Stimulated activated naive B cell treated with anti-CD40 and anti-IgM and Interleukin-4, amounts not matched to agents 10 μg/mL and 1 μg/mL and 100 μg/mL, for 72 hours (primary cell): ENCODE results near the gene KEAP1.
"Not testable (repeated sequence)": the region's sequence is repeated elsewhere in the genome, so short reads cannot be mapped to it uniquely, and the experiment has no call there.

Source experiments
- ATAC-seq, 2 donors: fragments of 150-1000 bp; cut with Tn5 transposase; replicated peaks; 2 replicates each; pipeline ENCODE4 v1.10.0; 2021; ENCODE audit warnings: moderate library complexity in 1 of 2
- DNase-seq: peaks from one replicate; pipeline ENCODE4 v3.0.0; 2021
- H3K27ac Mint-ChIP-seq: one replicate; pipeline ENCODE4 v1.8.0; 2022; ENCODE audit warnings: mild to moderate bottlenecking, mixed read lengths
- H3K27me3 Mint-ChIP-seq, 2 donors: one replicate each; pipeline ENCODE4 v1.8.0; 2022; ENCODE audit warnings: mixed read lengths in 2 of 2
- H3K36me3 Mint-ChIP-seq, 2 donors: one replicate each; pipeline ENCODE4 v1.8.0; 2022; ENCODE audit warnings: mixed read lengths in 2 of 2, mild to moderate bottlenecking in 1 of 2
- H3K4me1 Mint-ChIP-seq, 2 donors: one replicate each; pipeline ENCODE4 v1.8.0; 2022; ENCODE audit warnings: mixed read lengths in 2 of 2, mild to moderate bottlenecking in 1 of 2
- H3K4me3 Mint-ChIP-seq, 2 donors: one replicate each; pipeline ENCODE4 v1.8.0; 2022; ENCODE audit warnings: mild to moderate bottlenecking in 2 of 2, mixed read lengths in 2 of 2, moderate library complexity in 1 of 2
- H3K9me3 Mint-ChIP-seq, 2 donors: one replicate each; pipeline ENCODE4 v1.8.0; 2022; ENCODE audit warnings: mixed read lengths in 2 of 2, mild to moderate bottlenecking in 1 of 2

The KEAP1 gene

GRCh38 chr19:10503002-10503789 is at the start of gene KEAP1:
TSS of gene KEAP1 (minus strand) at chr19:10503356. CDS start at chr19:10500033, 3,323 bp downstream.
- ATAC-seq: peak; percentile 31 to 43
- Mint-ChIP-seq H3K36me3 (peaks cover 20 to 26% of the 10 kb centered on the region in 2 donors), H3K9me3 (no peaks in the 10 kb centered on the region), H3K4me3 (peak within 1 kb of the TSS; percentile 86 to 89), H3K27ac (peak within 1 kb of the TSS; percentile 97), H3K27me3 (no peaks in the 10 kb centered on the region), H3K4me1 (peaks cover 17 to 42% of the 10 kb centered on the region in 2 donors)
- peak; percentile 46 for DNase-seq

- Mint-ChIP-seq H3K4me3 (peak overlapping the region in 1 of 2 donors; percentile 15), H3K9me3 (no peaks in the 10 kb centered on the region), H3K27ac (peak overlapping the region; percentile 96), H3K4me1 (peaks cover 27 to 54% of the 10 kb centered on the region in 2 donors), H3K27me3 (no peaks in the 10 kb centered on the region), H3K36me3 (peaks cover 42 to 68% of the 10 kb centered on the region in 2 donors)
- ATAC-seq (peak in 1 of 2 donors; percentile 17), DNase-seq (no peak)
Observed at GRCh38 chr19:10552510-10553053, 49.4 kb upstream of the KEAP1 start.

- H3K36me3 Mint-ChIP-seq: peaks cover 42 to 72% of the 10 kb centered on the region in 2 donors
- no peak overlapping the region for H3K4me3 Mint-ChIP-seq
- H3K9me3 Mint-ChIP-seq: no peaks in the 10 kb centered on the region
- peaks cover 27 to 54% of the 10 kb centered on the region in 2 donors for H3K4me1 Mint-ChIP-seq
- H3K27me3 Mint-ChIP-seq: no peaks in the 10 kb centered on the region
- H3K27ac Mint-ChIP-seq: no peak overlapping the region
- DNase-seq (no peak), ATAC-seq (no peak)
Observed at GRCh38 chr19:10551698-10552301, 48.6 kb upstream of the KEAP1 start.

GRCh38 chr19:10551006-10551405 is 47.9 kb upstream of the KEAP1 start:
- H3K4me3 Mint-ChIP-seq, H3K9me3 Mint-ChIP-seq, H3K27ac Mint-ChIP-seq, H3K27me3 Mint-ChIP-seq, ATAC-seq, DNase-seq: not testable (repeated sequence)
- H3K4me1 Mint-ChIP-seq: peaks cover 26 to 53% of the 10 kb centered on the region in 2 donors
- H3K36me3 Mint-ChIP-seq: peaks cover 42 to 70% of the 10 kb centered on the region in 2 donors

GRCh38 chr19:10550336-10550735 is 47.2 kb upstream of the KEAP1 start:
- Mint-ChIP-seq H3K36me3 (peaks cover 42 to 66% of the 10 kb centered on the region in 2 donors), H3K9me3 (no peaks in the 10 kb centered on the region), H3K27ac (peak overlapping the region; percentile 33), H3K4me3 (no peak overlapping the region), H3K27me3 (no peaks in the 10 kb centered on the region), H3K4me1 (peaks cover 22 to 50% of the 10 kb centered on the region in 2 donors)
- ATAC-seq (no peak), DNase-seq (no peak)

- H3K27ac Mint-ChIP-seq: no peak overlapping the region
Observed at GRCh38 chr19:10549733-10550132, 46.6 kb upstream of the KEAP1 start.

DNA sequence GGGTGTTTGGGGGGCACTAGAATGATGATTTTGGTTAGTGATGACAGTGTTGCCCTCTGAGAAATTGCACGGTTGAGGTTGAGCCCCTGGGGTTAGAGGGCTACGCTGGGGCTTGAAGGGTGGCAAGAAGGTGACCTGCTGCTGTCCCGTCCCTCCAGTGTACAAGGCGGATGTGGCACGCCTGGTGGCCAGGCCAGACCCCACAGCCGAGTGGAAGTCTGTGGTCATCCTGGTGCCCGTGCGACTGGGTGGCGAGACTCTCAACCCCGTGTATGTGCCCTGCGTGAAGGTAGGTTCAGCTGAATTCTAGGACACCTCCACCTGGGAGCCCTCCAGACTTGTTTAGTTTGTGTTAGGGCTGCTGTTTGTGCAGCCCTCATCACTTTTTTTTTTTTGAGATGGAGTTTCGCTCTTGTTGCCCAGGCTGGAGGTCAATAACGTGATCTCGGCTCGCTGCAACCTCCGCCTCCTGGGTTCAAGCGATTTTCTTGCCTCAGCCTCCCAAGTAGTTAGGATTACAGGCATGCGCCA is 45.7 kb upstream of the KEAP1 start:
- no peaks in the 10 kb centered on the region for H3K27me3 Mint-ChIP-seq
- DNase-seq: no peak
- H3K36me3 Mint-ChIP-seq: peaks cover 36 to 54% of the 10 kb centered on the region in 2 donors
- H3K27ac Mint-ChIP-seq: no peak overlapping the region
- no peak overlapping the region for H3K4me3 Mint-ChIP-seq
- H3K9me3 Mint-ChIP-seq: no peaks in the 10 kb centered on the region
- ATAC-seq: no peak
- H3K4me1 Mint-ChIP-seq: peaks cover 17 to 46% of the 10 kb centered on the region in 2 donors

More at GRCh38 chr19:10549733-10550132, 46.6 kb upstream of the KEAP1 start:
- H3K27me3 Mint-ChIP-seq: no peaks in the 10 kb centered on the region
- H3K9me3 Mint-ChIP-seq: no peaks in the 10 kb centered on the region
- H3K4me1 Mint-ChIP-seq: peaks cover 24 to 50% of the 10 kb centered on the region in 2 donors
- DNase-seq (no peak), ATAC-seq (no peak)
- H3K4me3 Mint-ChIP-seq: no peak overlapping the region
- peaks cover 39 to 62% of the 10 kb centered on the region in 2 donors for H3K36me3 Mint-ChIP-seq

DNA sequence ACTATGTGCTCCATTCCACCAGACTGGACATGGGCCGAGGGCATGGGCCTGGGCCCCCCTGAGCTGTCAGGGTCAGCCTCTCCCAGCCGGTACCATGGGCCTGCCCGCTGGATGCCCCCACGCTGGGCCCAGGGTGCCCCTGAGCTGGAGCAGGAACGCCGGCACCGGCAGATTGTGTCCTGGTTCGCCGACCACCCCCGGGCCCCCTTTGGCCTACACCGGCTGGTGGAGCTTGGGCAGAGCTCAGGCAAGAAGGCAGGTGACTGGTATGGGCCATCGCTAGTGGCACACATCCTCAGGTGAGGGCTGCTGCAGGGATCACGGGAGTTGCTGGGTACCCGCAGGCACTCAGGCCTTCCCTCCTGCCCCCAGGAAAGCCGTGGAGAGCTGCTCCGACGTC is 43.7 kb upstream of the KEAP1 start:
- Mint-ChIP-seq H3K4me3 (no peak overlapping the region), H3K4me1 (peaks cover 9 to 31% of the 10 kb centered on the region in 2 donors), H3K27ac (no peak overlapping the region), H3K36me3 (peaks cover 19 to 34% of the 10 kb centered on the region in 2 donors), H3K27me3 (no peaks in the 10 kb centered on the region), H3K9me3 (no peaks in the 10 kb centered on the region)
- ATAC-seq: no peak
- no peak for DNase-seq

GRCh38 chr19:10544753-10545251 is 41.6 kb upstream of the KEAP1 start:
- H3K27me3 Mint-ChIP-seq: peaks cover 8 to 12% of the 10 kb centered on the region in 2 donors
- H3K9me3 Mint-ChIP-seq: no peaks in the 10 kb centered on the region
- H3K4me1 Mint-ChIP-seq: peaks cover 7 to 20% of the 10 kb centered on the region in 2 donors
- H3K4me3 Mint-ChIP-seq: peak overlapping the region; percentile 83 to 87
- peak overlapping the region; percentile 88 for H3K27ac Mint-ChIP-seq
- ATAC-seq (no peak), DNase-seq (no peak)
- H3K36me3 Mint-ChIP-seq: peaks cover 8 to 21% of the 10 kb centered on the region in 2 donors

DNA sequence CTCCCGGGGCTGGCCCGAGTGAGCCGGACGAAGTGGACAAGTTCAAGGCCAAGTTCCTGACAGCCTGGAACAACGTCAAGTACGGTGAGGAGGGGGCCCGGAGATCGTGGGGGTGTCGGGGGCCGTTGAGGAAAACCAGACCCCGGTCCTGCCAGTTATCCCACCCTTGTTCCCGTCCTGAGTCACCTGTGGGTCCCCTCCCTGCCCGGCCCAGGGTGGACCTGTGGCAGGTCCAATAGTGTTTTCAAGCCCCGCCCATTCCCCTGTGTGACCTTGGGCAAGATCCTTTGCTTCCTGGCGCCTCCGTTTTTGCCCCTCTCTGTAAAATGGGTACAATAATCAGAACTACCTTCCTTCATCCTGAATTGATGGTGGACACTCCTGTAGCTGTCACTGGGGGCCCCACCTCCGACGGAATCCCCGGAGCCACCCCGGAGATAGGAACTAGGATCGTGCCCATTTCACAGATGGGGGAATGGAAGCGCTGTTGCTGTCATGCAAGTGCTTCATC is 41.1 kb upstream of the KEAP1 start:
- peak; percentile 19 to 22 for ATAC-seq
- Mint-ChIP-seq H3K36me3 (peaks cover 7 to 16% of the 10 kb centered on the region in 2 donors), H3K27me3 (peaks cover 9 to 12% of the 10 kb centered on the region in 2 donors), H3K4me1 (peaks cover 7 to 20% of the 10 kb centered on the region in 2 donors), H3K4me3 (peak overlapping the region; percentile 83 to 87), H3K9me3 (no peaks in the 10 kb centered on the region), H3K27ac (peak overlapping the region; percentile 88)
- DNase-seq: no peak

GRCh38 chr19:10543420-10544241 is 40.5 kb upstream of the KEAP1 start, which contains the start of gene ATG4D:
TSS of gene ATG4D (plus strand) at chr19:10543904. CDS start at chr19:10544091, 187 bp downstream.
- peaks cover 3 to 9% of the 10 kb centered on the region in 2 donors for H3K36me3 Mint-ChIP-seq
- H3K27me3 Mint-ChIP-seq: peaks cover 15 to 18% of the 10 kb centered on the region in 2 donors
- H3K4me1 Mint-ChIP-seq: peaks cover 11 to 25% of the 10 kb centered on the region in 2 donors
- H3K27ac Mint-ChIP-seq: peak within 1 kb of the TSS; percentile 90
- H3K4me3 Mint-ChIP-seq: peak within 1 kb of the TSS; percentile 84 to 87
- DNase-seq (peak; percentile 63), ATAC-seq (peak; percentile 89 to 90)
- no peaks in the 10 kb centered on the region for H3K9me3 Mint-ChIP-seq

DNA sequence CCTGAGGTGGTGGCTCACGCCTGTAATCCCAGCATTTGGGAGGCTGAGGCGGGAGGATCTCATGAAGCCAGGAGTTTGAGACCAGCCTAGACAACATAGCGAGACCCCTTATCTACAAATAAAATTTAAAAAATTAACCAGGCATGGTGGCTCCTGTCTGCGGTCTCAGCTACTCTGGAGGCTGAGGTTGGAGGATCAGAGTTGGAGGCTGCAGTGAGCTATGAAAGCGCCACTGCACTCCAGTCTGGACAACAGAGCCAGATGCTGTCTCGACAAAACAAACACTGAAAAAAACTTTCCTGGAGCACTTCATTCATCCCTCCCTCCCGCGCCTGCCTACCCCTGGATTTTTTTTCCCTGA is 39.9 kb upstream of the KEAP1 start:
- DNase-seq (no peak), ATAC-seq (no peak)
- Mint-ChIP-seq H3K9me3 (no peaks in the 10 kb centered on the region), H3K4me3 (peak overlapping the region; percentile 84 to 87), H3K4me1 (peaks cover 11 to 26% of the 10 kb centered on the region in 2 donors), H3K27ac (no peak overlapping the region), H3K27me3 (peaks cover 15 to 22% of the 10 kb centered on the region in 2 donors), H3K36me3 (peaks cover under 1 to 4% of the 10 kb centered on the region in 2 donors)

DNA sequence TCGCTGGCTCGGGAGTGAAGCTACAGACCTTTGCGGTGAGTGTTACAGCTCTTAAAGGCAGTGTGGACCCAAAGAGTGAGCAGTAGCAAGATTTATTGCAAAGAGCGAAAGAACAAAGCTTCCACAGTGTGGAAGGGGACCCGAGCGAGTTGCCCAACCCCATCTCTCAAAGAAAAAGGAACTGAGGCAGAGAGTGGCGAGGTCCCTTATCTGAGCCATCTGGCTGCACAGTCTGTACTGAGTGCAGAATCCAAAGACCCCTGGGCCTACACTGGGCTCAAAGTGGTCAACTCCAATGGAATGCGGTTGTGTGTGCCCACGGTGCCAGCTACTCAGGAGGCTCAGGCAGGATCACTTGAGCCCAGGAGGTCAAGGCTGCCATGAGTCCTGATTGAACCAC is 35.9 kb upstream of the KEAP1 start:
- DNase-seq, H3K9me3 Mint-ChIP-seq, H3K36me3 Mint-ChIP-seq, H3K27ac Mint-ChIP-seq, H3K4me3 Mint-ChIP-seq, ATAC-seq: not testable (repeated sequence)
- peaks cover 6 to 11% of the 10 kb centered on the region in 2 donors for H3K4me1 Mint-ChIP-seq
- H3K27me3 Mint-ChIP-seq: peaks cover 21 to 29% of the 10 kb centered on the region in 2 donors
